WTC11 (cell line): ENCODE results near the gene RAB11B.

Experiments used
- CTCF ChIP-seq: fragments of 200-600 bp; IDR thresholded peaks from 2 replicates; pipeline ENCODE4 v1.8.0; 2022; ENCODE audit warnings: antibody characterized with exemption
- GABPB1 ChIP-seq: sonication (generic); formaldehyde crosslinking; IDR thresholded peaks from 2 replicates; pipeline ENCODE4 v1.8.1; 2023; ENCODE audit warnings: mild to moderate bottlenecking, missing genetic modification reagents
- GTF2I ChIP-seq: fragments of 250-450 bp; sonication (Bioruptor Pico); conservative IDR thresholded peaks from 2 replicates; pipeline ENCODE4 v1.4.0; 2021; ENCODE audit warnings: mild to moderate bottlenecking
- IRF1 ChIP-seq: sonication (generic); formaldehyde crosslinking; IDR thresholded peaks from 2 replicates; pipeline ENCODE4 v1.8.0; 2023; ENCODE audit warnings: missing genetic modification reagents
- JAZF1 ChIP-seq: fragments of 250-450 bp; sonication (Bioruptor Pico); IDR thresholded peaks from 2 replicates; pipeline ENCODE4 v1.9.0; 2021; ENCODE audit warnings: moderate library complexity, mild to moderate bottlenecking, inconsistent platforms
- SMAD3 ChIP-seq: sonication (generic); formaldehyde crosslinking; IDR thresholded peaks from 2 replicates; pipeline ENCODE4 v1.8.0; 2022; ENCODE audit warnings: missing genetic modification reagents, mild to moderate bottlenecking, borderline replicate concordance

- TF ChIP-seq IRF1 (CRISPR knock-in tag) (no peak), GABPB1 (CRISPR knock-in tag) (no peak), CTCF (no peak), JAZF1 (CRISPR knock-in tag) (no peak), SMAD3 (no peak), GTF2I (CRISPR knock-in tag) (no peak)
These were observed 1.2 kb downstream of the RAB11B start for GRCh38 chr19:8391198-8392016.
